ENCODE results near the gene C4B. TPM values are rescaled to one million over a fixed set of nuclear protein-coding genes. Genes with fewer than 3 reads are reported as not detected.
"Not testable (repeated sequence)": the region's sequence is repeated elsewhere in the genome, so short reads cannot be mapped to it uniquely, and the experiment has no call there.

Gene C4B
- total and polyA plus RNA-seq, 2 donors (not counting 3 experiments of a cell fraction or from before 2014, with no cell fraction given): 4.4 to 6.3 TPM

DNA sequence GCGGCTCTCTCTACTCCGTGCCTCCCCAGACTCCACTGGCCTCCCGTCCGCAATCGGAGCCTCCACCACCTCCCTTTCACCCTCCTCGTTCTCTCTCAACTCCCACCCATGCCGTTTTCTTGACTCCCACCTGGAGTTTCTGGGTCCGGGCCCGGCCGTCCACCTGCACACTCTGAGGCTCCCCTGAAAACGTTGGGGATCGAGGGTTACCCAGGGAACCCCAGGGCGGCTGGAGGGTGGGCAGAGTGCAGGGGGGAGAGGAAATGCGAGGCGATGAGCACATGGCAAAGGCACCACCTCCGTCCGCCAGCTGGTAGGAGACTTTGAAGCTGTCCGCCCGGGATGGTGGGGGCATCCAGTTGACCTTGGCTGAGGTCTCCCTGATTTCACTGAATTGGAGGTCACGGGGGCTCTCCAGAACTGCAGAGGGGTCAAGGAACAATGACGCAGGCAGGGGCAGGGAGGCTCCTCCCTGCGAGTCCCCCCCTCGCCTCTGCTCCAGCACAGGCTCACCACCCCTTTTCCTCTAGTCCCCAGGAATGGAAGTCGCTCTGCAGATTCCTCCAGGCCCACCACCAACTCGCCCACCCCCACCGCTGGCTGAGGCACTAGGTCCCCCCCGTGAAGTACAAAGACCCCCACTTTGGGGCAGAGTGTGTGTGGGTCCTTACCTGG lies 3.6 kb upstream of the C4B start:
- H2AFZ ChIP-seq (ENCODE audit: low read depth, low read length); H3K4me2 ChIP-seq (ENCODE audit: insufficient read depth, low read length); H3K36me3 ChIP-seq (ENCODE audit: control insufficient read depth in 2 of 2, extremely low read depth in 1 of 2, insufficient read depth in 2 of 2, low read length in 2 of 2); H4K20me1 ChIP-seq (replicated peaks; ENCODE audit: control insufficient read depth, extremely low read depth, insufficient read depth, low read length); intact Hi-C loops (cut with micrococcal nuclease); H3K4me3 ChIP-seq (replicated peaks in 1 of 3; ENCODE audit: insufficient read depth in 1 of 3, low read depth in 1 of 3, low read length in 3 of 3); H3K79me2 ChIP-seq (ENCODE audit: control insufficient read depth, insufficient read depth, low read length); BruUV-seq (replicated peaks); FAIRE-seq; DNase-seq (ENCODE audit: low read depth, low spot score); H3K9me3 ChIP-seq (replicated peaks; ENCODE audit: control insufficient read depth, insufficient read depth, low read length); H3K9me1 ChIP-seq (replicated peaks; ENCODE audit: control insufficient read depth, extremely low read depth, insufficient read depth, low read length); H3K27me3 ChIP-seq (ENCODE audit: control insufficient read depth in 2 of 2, insufficient read depth in 2 of 2, low read length in 2 of 2); H3K4me1 ChIP-seq (ENCODE audit: control insufficient read depth, extremely low read depth, insufficient read depth, low read length); CTCF ChIA-PET; H3K27ac ChIP-seq (ENCODE audit: insufficient read depth, low read depth, low read length); dilution Hi-C loops (cut with MboI; ENCODE audit: extremely low pct_ligation_motif_present, low sequenced_read_pairs); H3K9ac ChIP-seq (replicated peaks; ENCODE audit: extremely low read depth, insufficient read depth, low read length); POLR2A ChIA-PET: not testable (repeated sequence)

DNA sequence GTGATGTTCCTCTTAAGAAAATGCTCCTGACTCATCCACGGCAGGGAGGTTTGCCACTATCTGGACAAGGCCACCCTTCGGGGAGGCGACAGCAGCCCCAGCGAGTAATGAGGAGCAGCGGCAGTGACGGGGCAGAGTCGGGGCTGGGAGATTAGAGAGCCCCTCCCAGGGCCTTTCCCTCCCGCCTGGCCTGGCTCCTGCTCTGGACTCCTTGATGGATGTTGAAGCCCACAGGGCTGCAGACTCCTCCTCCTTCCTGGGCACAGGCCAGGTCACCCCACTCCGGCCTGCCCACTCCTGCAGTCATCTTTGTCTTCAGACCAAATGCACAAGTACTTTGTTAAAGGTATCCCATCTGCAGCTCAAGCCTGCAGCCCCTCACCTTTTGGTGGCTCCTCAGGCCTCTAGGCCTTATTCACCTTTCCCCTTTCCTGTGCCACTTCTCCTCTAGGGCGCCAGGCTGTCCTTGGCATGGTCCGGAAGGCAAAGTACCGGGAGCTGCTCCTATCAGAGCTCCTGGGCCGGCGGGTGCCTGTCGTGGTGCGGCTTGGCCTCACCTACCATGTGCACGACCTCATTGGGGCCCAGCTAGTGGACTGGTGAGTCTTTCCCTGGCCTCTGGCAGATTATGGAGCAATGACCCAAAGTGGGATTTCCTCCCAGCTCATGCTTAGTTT lies 1.5 kb upstream of the C4B start:
- POLR2A ChIA-PET; H3K36me3 ChIP-seq (ENCODE audit: control insufficient read depth in 2 of 2, extremely low read depth in 1 of 2, insufficient read depth in 2 of 2, low read length in 2 of 2); H3K27ac ChIP-seq (ENCODE audit: insufficient read depth, low read depth, low read length); H3K4me3 ChIP-seq (replicated peaks in 1 of 3; ENCODE audit: insufficient read depth in 1 of 3, low read depth in 1 of 3, low read length in 3 of 3); H3K9me3 ChIP-seq (replicated peaks; ENCODE audit: control insufficient read depth, insufficient read depth, low read length); intact Hi-C loops (cut with micrococcal nuclease); H3K9me1 ChIP-seq (replicated peaks; ENCODE audit: control insufficient read depth, extremely low read depth, insufficient read depth, low read length); dilution Hi-C loops (cut with MboI; ENCODE audit: extremely low pct_ligation_motif_present, low sequenced_read_pairs); H3K9ac ChIP-seq (replicated peaks; ENCODE audit: extremely low read depth, insufficient read depth, low read length); H3K4me1 ChIP-seq (ENCODE audit: control insufficient read depth, extremely low read depth, insufficient read depth, low read length); H3K4me2 ChIP-seq (ENCODE audit: insufficient read depth, low read length); DNase-seq (ENCODE audit: low read depth, low spot score); CTCF ChIA-PET; H3K27me3 ChIP-seq (ENCODE audit: control insufficient read depth in 2 of 2, insufficient read depth in 2 of 2, low read length in 2 of 2); H4K20me1 ChIP-seq (replicated peaks; ENCODE audit: control insufficient read depth, extremely low read depth, insufficient read depth, low read length); H3K79me2 ChIP-seq (ENCODE audit: control insufficient read depth, insufficient read depth, low read length); H2AFZ ChIP-seq (ENCODE audit: low read depth, low read length); BruUV-seq (replicated peaks): not testable (repeated sequence)
- FAIRE-seq: peak; percentile 61

DNA sequence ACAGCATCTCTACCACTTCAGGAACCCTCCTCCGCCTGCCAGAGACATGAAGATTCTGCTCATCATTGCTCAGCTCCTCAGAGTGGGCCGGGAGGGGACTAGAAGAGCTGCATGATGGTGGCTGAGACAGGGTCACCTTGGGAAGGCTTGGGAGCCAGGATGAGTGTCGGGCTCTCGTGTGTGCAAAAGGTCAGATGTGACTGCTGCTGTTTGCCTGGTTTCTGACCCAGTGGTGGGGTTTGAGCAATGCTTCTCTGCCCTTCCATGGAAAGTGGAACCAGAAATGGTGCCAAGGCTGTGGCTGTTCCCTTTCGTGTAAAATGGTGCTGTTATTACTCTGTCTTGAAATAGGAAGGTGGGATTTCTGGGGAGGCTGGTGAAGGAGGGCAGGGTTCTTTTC lies 857 bp upstream of the C4B start:
- dilution Hi-C loops (cut with MboI; ENCODE audit: extremely low pct_ligation_motif_present, low sequenced_read_pairs): not testable (repeated sequence)

DNA sequence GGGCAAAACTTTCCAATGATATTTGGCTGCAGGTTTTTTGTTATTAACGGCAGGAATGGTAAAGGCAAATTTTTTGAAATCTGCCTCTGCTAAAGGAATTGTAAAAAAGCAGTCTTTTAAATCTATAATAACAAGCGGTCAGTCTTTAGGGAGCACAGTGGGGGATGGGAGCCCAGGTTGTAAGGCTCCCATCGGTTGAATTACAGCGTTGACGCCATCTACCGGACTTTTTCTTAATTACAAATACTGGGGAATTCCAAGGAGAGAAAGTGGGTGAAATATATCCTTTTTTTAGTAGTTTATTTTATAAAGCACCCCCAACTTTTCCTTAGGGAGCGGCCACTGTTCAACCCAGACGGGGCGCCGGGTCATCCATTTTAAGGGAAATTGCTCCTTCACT lies 7.5 kb downstream of the C4B start:
- H3K9me3 ChIP-seq (replicated peaks; ENCODE audit: control insufficient read depth, insufficient read depth, low read length); BruUV-seq (replicated peaks); POLR2A ChIA-PET: not testable (repeated sequence)

More for the DNA sequence above, 857 bp upstream of the C4B start:
- BruUV-seq (replicated peaks); H3K27ac ChIP-seq (ENCODE audit: insufficient read depth, low read depth, low read length); FAIRE-seq; intact Hi-C loops (cut with micrococcal nuclease); DNase-seq (ENCODE audit: low read depth, low spot score); H2AFZ ChIP-seq (ENCODE audit: low read depth, low read length); H4K20me1 ChIP-seq (replicated peaks; ENCODE audit: control insufficient read depth, extremely low read depth, insufficient read depth, low read length); H3K27me3 ChIP-seq (ENCODE audit: control insufficient read depth in 2 of 2, insufficient read depth in 2 of 2, low read length in 2 of 2); CTCF ChIA-PET; H3K4me1 ChIP-seq (ENCODE audit: control insufficient read depth, extremely low read depth, insufficient read depth, low read length); POLR2A ChIA-PET; H3K9me3 ChIP-seq (replicated peaks; ENCODE audit: control insufficient read depth, insufficient read depth, low read length); H3K9me1 ChIP-seq (replicated peaks; ENCODE audit: control insufficient read depth, extremely low read depth, insufficient read depth, low read length); H3K79me2 ChIP-seq (ENCODE audit: control insufficient read depth, insufficient read depth, low read length); H3K4me2 ChIP-seq (ENCODE audit: insufficient read depth, low read length); H3K9ac ChIP-seq (replicated peaks; ENCODE audit: extremely low read depth, insufficient read depth, low read length); H3K36me3 ChIP-seq (ENCODE audit: control insufficient read depth in 2 of 2, extremely low read depth in 1 of 2, insufficient read depth in 2 of 2, low read length in 2 of 2); H3K4me3 ChIP-seq (replicated peaks in 1 of 3; ENCODE audit: insufficient read depth in 1 of 3, low read depth in 1 of 3, low read length in 3 of 3): not testable (repeated sequence)

More for the DNA sequence above, 7.5 kb downstream of the C4B start:
- DNase-seq (ENCODE audit: low read depth, low spot score); H3K27me3 ChIP-seq (ENCODE audit: control insufficient read depth in 2 of 2, insufficient read depth in 2 of 2, low read length in 2 of 2); H3K79me2 ChIP-seq (ENCODE audit: control insufficient read depth, insufficient read depth, low read length); H3K4me3 ChIP-seq (replicated peaks in 1 of 3; ENCODE audit: insufficient read depth in 1 of 3, low read depth in 1 of 3, low read length in 3 of 3); intact Hi-C loops (cut with micrococcal nuclease); dilution Hi-C loops (cut with MboI; ENCODE audit: extremely low pct_ligation_motif_present, low sequenced_read_pairs); CTCF ChIA-PET; H3K4me2 ChIP-seq (ENCODE audit: insufficient read depth, low read length); FAIRE-seq; H2AFZ ChIP-seq (ENCODE audit: low read depth, low read length); H3K9ac ChIP-seq (replicated peaks; ENCODE audit: extremely low read depth, insufficient read depth, low read length); H3K27ac ChIP-seq (ENCODE audit: insufficient read depth, low read depth, low read length); H3K4me1 ChIP-seq (ENCODE audit: control insufficient read depth, extremely low read depth, insufficient read depth, low read length); H3K36me3 ChIP-seq (ENCODE audit: control insufficient read depth in 2 of 2, extremely low read depth in 1 of 2, insufficient read depth in 2 of 2, low read length in 2 of 2); H3K9me1 ChIP-seq (replicated peaks; ENCODE audit: control insufficient read depth, extremely low read depth, insufficient read depth, low read length); H4K20me1 ChIP-seq (replicated peaks; ENCODE audit: control insufficient read depth, extremely low read depth, insufficient read depth, low read length): not testable (repeated sequence)
